ENCODE data around the gene MRPL22.
"Not testable (repeated sequence)": the region's sequence is repeated elsewhere in the genome, so short reads cannot be mapped to it uniquely, and the experiment has no call there.

Gene MRPL22

GRCh38 chr5:154999865-155000264 is 59.0 kb downstream of the MRPL22 start:
- no peak for DNase-seq

GRCh38 chr5:155001523-155001922 is 60.6 kb downstream of the MRPL22 start:
- no peak for DNase-seq

- not testable (repeated sequence) for DNase-seq
Measured at GRCh38 chr5:155002722-155003121, 61.8 kb downstream of the MRPL22 start.

- DNase-seq: peak; percentile 8
Measured at GRCh38 chr5:155004138-155004744, 63.4 kb downstream of the MRPL22 start.

- not testable (repeated sequence) for DNase-seq
Measured at GRCh38 chr5:155006265-155006664, 65.4 kb downstream of the MRPL22 start.

- DNase-seq: no peak
Measured at GRCh38 chr5:155008669-155009068, 67.8 kb downstream of the MRPL22 start.

- no peak for DNase-seq
Measured at GRCh38 chr5:155010881-155011280, 70.0 kb downstream of the MRPL22 start.

- DNase-seq: no peak
Measured at GRCh38 chr5:155013526-155013925, 72.7 kb downstream of the MRPL22 start, which contains the start of gene KIF4B. Gene KIF4B (plus strand): TSS chr5:155013755. CDS start chr5:155013860, 105 bp downstream.

GRCh38 chr5:155015239-155015638 is 74.4 kb downstream of the MRPL22 start:
- no peak for DNase-seq

- no peak for DNase-seq
Measured at GRCh38 chr5:155017610-155018009, 76.7 kb downstream of the MRPL22 start.

Data from CD4-positive, alpha-beta T cell treated with Interleukin-12 subunit alpha and Interleukin-12 subunit beta, for 1 hour (primary cell).